Heart right ventricle (tissue), 16 donors: Measurements from ENCODE around the gene RPRML. TPM values are rescaled to one million over a fixed set of nuclear protein-coding genes. Genes with fewer than 3 reads are reported as not detected.
"Not testable (repeated sequence)": the region's sequence is repeated elsewhere in the genome, so short reads cannot be mapped to it uniquely, and the experiment has no call there.

ENCODE experiments used
- ATAC-seq, 8 donors: fragments of 200-7000 bp; cut with Tn5 transposase; one replicate each; pipeline ENCODE4 v1.9.1; 2020; ENCODE audit warnings: mild to moderate bottlenecking in 8 of 8, moderate library complexity in 8 of 8, moderate number of reproducible peaks in 1 of 8
- DNase-seq, 2 donors: peaks; one replicate each; pipeline ENCODE4 v3.0.0-alpha.2; 2020
- H3K27ac ChIP-seq, 10 donors: fragments of 200-600 bp; sonication (generic) in 2 of 10; one replicate each; pipeline versions ENCODE4 v1.5.0 to v1.8.0; 2020 to 2022; ENCODE audit warnings: mild to moderate bottlenecking in 3 of 10
- H3K27me3 ChIP-seq, 7 donors: fragments of 200-600 bp; one replicate each; pipeline ENCODE4 v1.8.0; 2021 to 2022; ENCODE audit warnings: mild to moderate bottlenecking in 2 of 7
- H3K36me3 ChIP-seq, 9 donors: fragments of 200-600 bp; sonication (generic) in 1 of 9; one replicate each; pipeline versions ENCODE4 v1.5.0 to v1.8.0; 2020 to 2022; ENCODE audit warnings: mild to moderate bottlenecking in 2 of 9
- H3K4me1 ChIP-seq, 9 donors: fragments of 200-600 bp; sonication (generic) in 1 of 9; one replicate each; pipeline versions ENCODE4 v1.5.0 to v1.8.0; 2020 to 2022; ENCODE audit warnings: mild to moderate bottlenecking in 4 of 9
- H3K4me3 ChIP-seq, 10 donors: fragments of 200-600 bp; sonication (generic) in 2 of 10; one replicate each; pipeline versions ENCODE4 v1.5.0 to v1.8.0; 2020 to 2022; ENCODE audit warnings: mild to moderate bottlenecking in 7 of 10, moderate library complexity in 2 of 10
- H3K9me3 ChIP-seq, 11 donors: fragments of 200-600 bp in 10 of 11; sonication (generic) in 2 of 11; one replicate each; pipeline versions ENCODE4 v1.5.0 to v1.8.0; 2013 to 2022; ENCODE audit warnings: mild to moderate bottlenecking in 2 of 11, control low read depth in 1 of 11, moderate library complexity in 1 of 11
- CTCF ChIP-seq, 9 donors: fragments of 200-600 bp; sonication (generic) in 2 of 9; IDR thresholded peaks; one replicate each; pipeline versions ENCODE4 v1.5.0 to v1.8.0; 2021 to 2022; ENCODE audit warnings: antibody characterized with exemption in 9 of 9, mild to moderate bottlenecking in 5 of 9, moderate library complexity in 1 of 9
- WGBS, 2 donors: extraction: QIAGEN DNeasy Blood & Tissue Kit; methylation state at CpG; one replicate each; pipeline ENCODE4 v1.1.7; 2013; ENCODE audit warnings: inconsistent platforms in 1 of 2; 5-methylcytosine and 5-hydroxymethylcytosine counted together
- intact Hi-C, 10 donors: fragments of 100-400 bp; cut with DNase I; formaldehyde crosslinking; loops; one replicate each; pipeline versions ENCODE4 v1.11.1 to v1.14.2; 2022
- polyA plus RNA-seq, 2 donors: library from polyadenylated mRNA; stranded (reverse); fragments of 200-250 nt; gene quantifications; one replicate each; pipeline ENCODE4 v1.2.3, GENCODE V29; 2013
- total RNA-seq, 10 donors: library from RNA; stranded (reverse); fragmentation: NEBNext Ultra II Directional in 3 of 10; extraction: Animal tissue kit (Norgen Biotek cat#: 25700) in 3 of 10; gene quantifications; one replicate each; pipeline versions ENCODE4 v1.2.1 to v1.2.4, GENCODE V29; 2021 to 2023
- donor health status: Arrhythmogenic right ventricular cardiomyopathy.
- donor health status: ischemic (EF 13 %, LVEDD 7.1; RV severe dilation, severe dysfunction).
- donor health status: healthy with polysubstance abuse.
- donor health status: DM: no; HTN: yes; CAD: no.
- donor health status: DM: no; HTN: no; CAD: no.
- donor health status: ischemic (EF 25% LVEDD 6.9; RV normal size, moderate dysfunction).
- donor health status: ischemic (EF 25% LVEDD 5.7; RV mildly dilated, moderate dysfunction).
- donor health status: healthy.
- donor health status: DM: yes; HTN: yes; CAD: no.
- donor health status: Ischemic cardiomyopathy.
- donor health status: ischemic (EF 35%, LVEDD 5.7; RV mildly dilated, moderate dysfunction).
- donor health status: nonischemic (EF 11% LVEDD 7.7; RV severe dilation, severe dysfunction).
- donor health status: DM: yes; HTN: yes; CAD: no.
- donor health status: PGD.
- donor health status: ischemic (EF 29% LVEDD 5.4; RV normal size, mild dysfunction).
- donor health status: nonischemic (EF 23%, LVEDD 6.1; RV moderate dilation, normal function).

RPRML gene
- total and polyA plus RNA-seq, 12 donors: 0.37 to 0.38 TPM; not detected in 10

DNA sequence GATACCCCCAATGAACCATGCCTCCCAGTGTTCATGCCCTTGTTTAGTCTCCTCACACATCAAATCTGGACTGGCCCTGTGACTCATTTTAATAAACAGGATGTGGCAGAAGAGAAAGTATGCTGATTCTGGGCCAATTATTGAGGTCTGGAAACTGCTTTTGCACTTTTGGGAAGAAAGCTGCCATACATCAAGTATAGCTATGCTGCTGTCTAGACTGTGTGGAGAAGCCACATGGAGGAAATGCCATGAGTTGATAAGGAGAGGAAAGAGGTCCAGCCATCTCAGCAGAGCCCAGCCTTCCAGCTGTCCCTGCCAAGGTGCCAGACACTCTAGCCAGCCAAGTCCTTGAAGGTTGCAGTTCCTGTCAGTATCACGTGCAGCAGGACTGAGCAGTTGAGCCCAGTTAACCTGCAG, 16.7 kb downstream of the RPRML start:
- WGBS, 2 donors: 11 to 20% methylated on average over 1 of the region's 1 CpG
- H3K27ac ChIP-seq: no peak overlapping the region
- peaks cover 0 to 8% (median 0%) of the 10 kb centered on the region in 7 donors for H3K27me3 ChIP-seq
- no peaks in the 10 kb centered on the region for H3K9me3 ChIP-seq
- H3K36me3 ChIP-seq: peaks cover 0 to 7% (median 0%) of the 10 kb centered on the region in 9 donors
- intact Hi-C loops: no loop called here
- TF ChIP-seq CTCF (IDR thresholded peaks at IDR 0.05): no peak
- DNase-seq (no peak), ATAC-seq (no peak)
- H3K4me1 ChIP-seq: peaks cover 0 to 4% (median 0%) of the 10 kb centered on the region in 9 donors
- no peak overlapping the region for H3K4me3 ChIP-seq

- Histone ChIP-seq H3K27me3 (peaks cover 0 to 8% (median 0%) of the 10 kb centered on the region in 7 donors), H3K27ac (no peak overlapping the region), H3K4me1 (peaks cover 0 to 4% (median 0%) of the 10 kb centered on the region in 9 donors), H3K36me3 (no peaks in the 10 kb centered on the region), H3K9me3 (no peaks in the 10 kb centered on the region), H3K4me3 (no peak overlapping the region)
- no peak for TF ChIP-seq CTCF (IDR thresholded peaks at IDR 0.05)
- intact Hi-C loops: no loop called here
- WGBS, 2 donors: 45 to 48% methylated on average over 2 of the region's 2 CpGs
- DNase-seq (no peak), ATAC-seq (no peak)
Observed at GRCh38 chr17:46960152-46960551, 18.9 kb downstream of the RPRML start.

- Histone ChIP-seq H3K27ac (no peak overlapping the region), H3K27me3 (peaks cover 0 to 8% (median 0%) of the 10 kb centered on the region in 7 donors), H3K36me3 (no peaks in the 10 kb centered on the region), H3K4me1 (peaks cover 0 to 4% (median 0%) of the 10 kb centered on the region in 9 donors), H3K9me3 (peaks cover 0 to 4% (median 0%) of the 10 kb centered on the region in 11 donors), H3K4me3 (no peak overlapping the region)
- no peak for TF ChIP-seq CTCF (IDR thresholded peaks at IDR 0.05)
- 57 to 65% methylated on average over 8 of the region's 8 CpGs for WGBS, 2 donors
- intact Hi-C loops: no loop called here
- ATAC-seq: no peak
- DNase-seq: no peak
Observed at GRCh38 chr17:46958041-46958591, 20.9 kb downstream of the RPRML start.

DNA sequence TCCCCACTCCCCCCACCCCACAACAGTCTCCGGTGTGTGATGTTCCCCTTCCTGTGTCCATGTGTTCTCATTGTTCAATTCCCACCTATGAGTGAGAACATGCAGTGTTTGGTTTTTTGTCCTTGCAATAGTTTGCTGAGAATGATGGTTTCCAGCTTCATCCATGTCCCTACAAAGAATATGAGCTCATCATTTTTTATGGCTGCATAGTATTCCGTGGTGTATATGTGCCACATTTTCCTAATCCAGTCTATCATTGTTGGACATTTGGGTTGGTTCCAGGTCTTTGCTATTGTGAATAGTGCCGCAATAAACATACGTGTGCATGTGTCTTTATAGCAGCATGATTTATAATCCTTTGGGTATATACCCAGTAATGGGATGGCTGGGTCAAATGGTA, 25.9 kb downstream of the RPRML start:
- intact Hi-C loops, DNase-seq, ATAC-seq, H3K4me1 ChIP-seq, H3K9me3 ChIP-seq, H3K4me3 ChIP-seq, H3K27ac ChIP-seq: not testable (repeated sequence)
- 80 to 89% methylated on average over 2 of the region's 4 CpGs for WGBS, 2 donors
- peaks cover 0 to 16% (median 0%) of the 10 kb centered on the region in 7 donors for H3K27me3 ChIP-seq
- peaks cover 0 to 13% (median 0%) of the 10 kb centered on the region in 9 donors for H3K36me3 ChIP-seq

- no peak for DNase-seq
- peaks cover 0 to 4% (median 0%) of the 10 kb centered on the region in 11 donors for H3K9me3 ChIP-seq
- intact Hi-C loops: no loop called here
Observed at GRCh38 chr17:46952115-46952514, 26.9 kb downstream of the RPRML start.

More at GRCh38 chr17:46952115-46952514, 26.9 kb downstream of the RPRML start:
- peaks cover 0 to 15% (median 0%) of the 10 kb centered on the region in 9 donors for H3K36me3 ChIP-seq
- TF ChIP-seq CTCF (IDR thresholded peaks at IDR 0.05): no peak
- peaks cover 0 to 9% (median 0%) of the 10 kb centered on the region in 9 donors for H3K4me1 ChIP-seq
- no peak for ATAC-seq
- 73 to 81% methylated on average over 9 of the region's 9 CpGs for WGBS, 2 donors
- H3K4me3 ChIP-seq: no peak overlapping the region
- H3K27ac ChIP-seq: no peak overlapping the region
- H3K27me3 ChIP-seq: peaks cover 0 to 16% (median 0%) of the 10 kb centered on the region in 7 donors
